Measurements from ENCODE around the gene TTBK2. TPM values are rescaled to one million over a fixed set of nuclear protein-coding genes. Genes with fewer than 3 reads are reported as not detected.

TTBK2 gene
- total RNA-seq, 1 donor from 2014 or later, result 19.8 TPM

DNA sequence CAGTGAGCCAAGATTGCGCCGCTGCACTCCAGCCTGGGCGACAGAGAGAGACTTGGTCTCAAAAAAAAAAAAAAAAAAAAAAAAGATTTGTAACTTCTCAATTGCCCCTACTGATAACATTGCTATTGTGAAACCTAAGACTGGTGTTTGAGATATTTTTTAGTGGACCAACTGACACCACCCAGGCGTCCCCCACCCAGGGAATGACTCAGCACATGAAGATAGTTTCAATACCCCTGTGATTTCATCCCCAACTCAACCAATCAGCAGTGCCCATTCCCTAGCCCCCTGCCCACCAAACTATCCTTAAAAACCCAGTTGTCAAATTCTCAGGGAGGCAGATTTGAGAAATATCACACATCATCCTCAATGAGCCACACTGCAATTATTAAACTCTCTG, 76.9 kb downstream of the TTBK2 start:
- no peaks in the 10 kb centered on the region for H3K4me1 Mint-ChIP-seq
- ChIA-PET POLR2A (no interaction called here), CTCF (no interaction called here)
- H3K9me3 Mint-ChIP-seq, result peaks cover 7% of the 10 kb centered on the region
- no peaks in the 10 kb centered on the region for H3K27me3 Mint-ChIP-seq
- H3K27ac Mint-ChIP-seq, result no peak overlapping the region
- TF ChIP-seq, protein P1, sequence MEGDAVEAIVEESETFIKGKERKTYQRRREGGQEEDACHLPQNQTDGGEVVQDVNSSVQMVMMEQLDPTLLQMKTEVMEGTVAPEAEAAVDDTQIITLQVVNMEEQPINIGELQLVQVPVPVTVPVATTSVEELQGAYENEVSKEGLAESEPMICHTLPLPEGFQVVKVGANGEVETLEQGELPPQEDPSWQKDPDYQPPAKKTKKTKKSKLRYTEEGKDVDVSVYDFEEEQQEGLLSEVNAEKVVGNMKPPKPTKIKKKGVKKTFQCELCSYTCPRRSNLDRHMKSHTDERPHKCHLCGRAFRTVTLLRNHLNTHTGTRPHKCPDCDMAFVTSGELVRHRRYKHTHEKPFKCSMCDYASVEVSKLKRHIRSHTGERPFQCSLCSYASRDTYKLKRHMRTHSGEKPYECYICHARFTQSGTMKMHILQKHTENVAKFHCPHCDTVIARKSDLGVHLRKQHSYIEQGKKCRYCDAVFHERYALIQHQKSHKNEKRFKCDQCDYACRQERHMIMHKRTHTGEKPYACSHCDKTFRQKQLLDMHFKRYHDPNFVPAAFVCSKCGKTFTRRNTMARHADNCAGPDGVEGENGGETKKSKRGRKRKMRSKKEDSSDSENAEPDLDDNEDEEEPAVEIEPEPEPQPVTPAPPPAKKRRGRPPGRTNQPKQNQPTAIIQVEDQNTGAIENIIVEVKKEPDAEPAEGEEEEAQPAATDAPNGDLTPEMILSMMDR (IDR thresholded peaks at IDR 0.05), result no peak
- intact Hi-C loops (cut with micrococcal nuclease), result no loop called here
- no peak overlapping the region for H3K4me3 Mint-ChIP-seq
- peaks cover 26% of the 10 kb centered on the region for H3K36me3 Mint-ChIP-seq (ENCODE audit: low read depth)
- ATAC-seq (ENCODE audit: low read depth), result no peak
- no peak for DNase-seq

DNA sequence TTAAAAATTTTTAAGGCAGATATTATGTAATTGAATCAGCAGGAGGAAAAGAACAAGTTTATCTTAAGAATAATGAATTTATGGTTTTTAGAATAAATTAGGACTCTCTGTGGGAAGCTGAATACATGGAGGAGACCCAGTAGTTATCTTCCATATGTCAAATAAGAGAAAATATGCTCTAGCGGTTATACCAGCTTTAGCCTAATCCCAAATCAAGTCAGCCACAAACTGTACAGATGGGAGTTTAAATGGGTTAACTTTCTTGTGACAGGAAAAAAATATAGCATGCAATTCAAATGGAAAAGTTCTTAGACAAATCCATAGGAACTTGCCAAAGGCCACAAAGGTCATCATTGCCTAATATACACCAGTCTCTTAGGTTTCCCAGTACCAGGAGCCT, 84.3 kb downstream of the TTBK2 start:
- no peak for ATAC-seq (ENCODE audit: low read depth)

DNA sequence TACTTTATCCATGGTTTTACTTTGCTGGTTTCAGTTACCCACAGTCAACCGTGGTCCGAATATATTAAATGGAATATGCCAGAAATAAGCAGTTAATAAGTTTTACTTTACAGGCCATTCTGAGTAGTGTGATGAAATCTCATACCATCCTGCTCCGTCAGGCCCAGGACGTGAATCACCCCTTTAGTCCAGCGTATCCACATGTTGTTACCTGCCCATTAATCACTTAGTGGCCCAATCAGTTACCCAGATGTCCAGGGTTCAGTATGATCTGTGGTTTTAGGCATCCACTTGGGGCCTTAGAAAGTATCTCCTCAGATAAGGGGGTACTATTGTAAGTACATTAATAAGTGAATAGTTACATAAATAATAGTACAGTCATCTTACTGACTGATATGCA, 88.0 kb downstream of the TTBK2 start:
- H3K27me3 Mint-ChIP-seq, result no peaks in the 10 kb centered on the region
- no peak for ATAC-seq (ENCODE audit: low read depth)
- no peak for DNase-seq
- H3K4me1 Mint-ChIP-seq, result no peaks in the 10 kb centered on the region
- intact Hi-C loops (cut with micrococcal nuclease), result no loop called here
- no peak overlapping the region for H3K4me3 Mint-ChIP-seq
- no peaks in the 10 kb centered on the region for H3K9me3 Mint-ChIP-seq
- peaks cover 23% of the 10 kb centered on the region for H3K36me3 Mint-ChIP-seq (ENCODE audit: low read depth)
- POLR2A ChIA-PET, result interaction anchor here (0.7 kb wide), 1 partner anchor 360 kb away, joined by 10 read pairs; no protein-coding TSS in a partner anchor
- no peak overlapping the region for H3K27ac Mint-ChIP-seq
- CTCF ChIA-PET, result no interaction called here
- TF ChIP-seq, protein P1 (IDR thresholded peaks at IDR 0.05), result no peak

More for the DNA sequence above, 84.3 kb downstream of the TTBK2 start:
- intact Hi-C loops (cut with micrococcal nuclease), result no loop called here
- CTCF ChIA-PET, result no interaction called here
- Mint-ChIP-seq H3K4me1 (no peaks in the 10 kb centered on the region), H3K36me3 (ENCODE audit: low read depth) (peaks cover 34% of the 10 kb centered on the region), H3K27me3 (no peaks in the 10 kb centered on the region), H3K27ac (no peak overlapping the region), H3K9me3 (no peaks in the 10 kb centered on the region), H3K4me3 (no peak overlapping the region)
- POLR2A ChIA-PET, result no interaction called here
- TF ChIP-seq, protein P1 (IDR thresholded peaks at IDR 0.05), result no peak
- no peak for DNase-seq

DNA sequence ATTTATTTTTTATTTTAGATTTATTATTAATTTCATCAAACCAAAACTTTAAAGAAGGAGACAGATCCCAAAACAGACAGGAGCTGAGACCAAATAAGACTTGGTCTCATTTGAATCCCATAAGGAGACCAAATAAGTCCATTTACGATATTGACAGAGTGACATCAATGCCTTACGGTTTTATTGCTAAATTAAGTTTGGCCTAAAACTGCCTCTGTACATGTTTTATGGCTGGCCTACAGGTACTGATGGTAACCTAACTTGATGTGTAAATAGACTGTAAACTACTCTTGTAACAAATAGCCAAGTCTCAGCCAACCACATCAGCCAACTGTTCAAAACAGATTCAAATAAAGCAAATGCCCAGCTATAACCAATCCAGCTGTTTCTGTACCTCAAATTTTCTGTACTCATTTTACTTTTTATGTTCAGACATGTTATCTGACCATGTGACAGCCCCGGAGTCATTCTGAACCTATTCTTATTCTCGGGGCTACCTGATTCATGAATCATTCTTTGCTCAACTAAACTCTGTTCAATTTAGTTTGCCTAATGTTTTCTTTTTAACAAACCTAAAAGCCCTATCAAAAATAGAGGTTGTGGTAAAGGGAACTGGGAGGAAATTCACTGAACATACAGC, 94.2 kb downstream of the TTBK2 start:
- no peak for ATAC-seq (ENCODE audit: low read depth)
- no peak for DNase-seq
- CTCF ChIA-PET, result no interaction called here

DNA sequence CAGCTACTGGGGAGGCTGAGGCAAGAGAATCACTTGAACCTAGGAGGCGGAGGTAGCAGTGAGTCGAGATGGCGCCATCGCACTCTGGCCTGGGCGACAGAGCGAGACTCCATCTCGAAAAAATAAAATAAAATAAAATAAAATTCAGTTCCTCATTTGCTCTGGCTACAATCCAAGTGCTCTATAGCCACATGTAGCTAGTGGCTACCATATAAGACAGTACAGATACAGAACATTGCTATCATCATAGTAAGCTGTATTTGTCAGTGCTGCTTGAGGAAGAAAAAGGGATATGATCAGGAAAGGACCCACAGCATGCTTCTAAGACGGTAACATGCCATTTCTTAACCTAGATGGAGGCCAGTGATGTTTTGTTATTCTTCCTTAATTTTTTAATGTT, 95.0 kb downstream of the TTBK2 start:
- Mint-ChIP-seq H3K4me3 (no peak overlapping the region), H3K27me3 (no peaks in the 10 kb centered on the region), H3K9me3 (peaks cover 2% of the 10 kb centered on the region), H3K36me3 (ENCODE audit: low read depth) (peaks cover 43% of the 10 kb centered on the region), H3K27ac (no peak overlapping the region), H3K4me1 (peaks cover 4% of the 10 kb centered on the region)
- DNase-seq (no peak), ATAC-seq (ENCODE audit: low read depth) (no peak)
- TF ChIP-seq, protein P1 (IDR thresholded peaks at IDR 0.05), result no peak
- intact Hi-C loops (cut with micrococcal nuclease), result no loop called here
- ChIA-PET CTCF (no interaction called here), POLR2A (no interaction called here)

More for the DNA sequence above, 94.2 kb downstream of the TTBK2 start:
- Mint-ChIP-seq H3K9me3 (peaks cover under 1% of the 10 kb centered on the region), H3K27me3 (no peaks in the 10 kb centered on the region), H3K4me3 (no peak overlapping the region), H3K4me1 (no peaks in the 10 kb centered on the region), H3K27ac (no peak overlapping the region), H3K36me3 (ENCODE audit: low read depth) (peaks cover 42% of the 10 kb centered on the region)
- POLR2A ChIA-PET, result no interaction called here
- TF ChIP-seq, protein P1 (IDR thresholded peaks at IDR 0.05), result no peak
- intact Hi-C loops (cut with micrococcal nuclease), result no loop called here
